Fibroblast of lung (primary cell): Measurements from ENCODE around the gene DNAJC17. TPM values are rescaled to one million over a fixed set of nuclear protein-coding genes. Genes with fewer than 3 reads are reported as not detected.

Experiments used
- DNase-seq, 2 donors: peaks; one replicate each; pipeline versions ENCODE4 v3.0.0 to v3.0.0-alpha.2; 2010; ENCODE audit warnings: low read depth in 2 of 2
- H2AFZ ChIP-seq: 2 replicates; pipeline ENCODE4 v1.5.1; 2012; ENCODE audit warnings: low read length, control low read depth, inconsistent platforms
- H3K27ac ChIP-seq: 2 replicates; pipeline ENCODE4 v1.5.1; 2011; ENCODE audit warnings: low read length, control low read depth; ENCODE audit not compliant: insufficient read depth
- H3K27me3 ChIP-seq: 2 replicates; pipeline ENCODE4 v1.5.1; 2011; ENCODE audit warnings: mild to moderate bottlenecking, low read length; ENCODE audit not compliant: control insufficient read depth, insufficient read depth
- H3K36me3 ChIP-seq: 2 replicates; pipeline ENCODE4 v1.5.1; 2011; ENCODE audit warnings: low read length; ENCODE audit not compliant: control insufficient read depth, insufficient read depth
- H3K4me1 ChIP-seq: 2 replicates; pipeline ENCODE4 v1.5.1; 2011; ENCODE audit warnings: low read length; ENCODE audit not compliant: control insufficient read depth, insufficient read depth; ENCODE audit errors: extremely low read depth
- H3K4me2 ChIP-seq: 2 replicates; pipeline ENCODE4 v1.5.1; 2011; ENCODE audit warnings: low read length, control low read depth; ENCODE audit not compliant: insufficient read depth; ENCODE audit errors: extremely low read depth
- H3K4me3 ChIP-seq, 4 experiments: fragments of 200-600 bp in 1 of 4; sonication (generic) in 1 of 4; replicated peaks in 1 of 4; 2 replicates each; pipeline ENCODE4 v1.5.1; 2011 to 2016; ENCODE audit warnings: low read length in 4 of 4, low read depth in 3 of 4, mild to moderate bottlenecking in 3 of 4, control low read depth in 2 of 4, inconsistent platforms in 1 of 4, mixed read lengths in 1 of 4; ENCODE audit not compliant: insufficient read depth in 1 of 4; ENCODE audit errors: control extremely low read depth in 1 of 4
- H3K79me2 ChIP-seq: 2 replicates; pipeline ENCODE4 v1.5.1; 2012; ENCODE audit warnings: mild to moderate bottlenecking, low read length, inconsistent platforms; ENCODE audit not compliant: control insufficient read depth, insufficient read depth
- H3K9ac ChIP-seq: 2 replicates; pipeline ENCODE4 v1.5.1; 2011; ENCODE audit warnings: mild to moderate bottlenecking, low read length, control low read depth; ENCODE audit not compliant: insufficient read depth
- H3K9me3 ChIP-seq: 2 replicates; pipeline ENCODE4 v1.5.1; 2012; ENCODE audit warnings: low read depth, low read length; ENCODE audit not compliant: control insufficient read depth, insufficient read depth
- H4K20me1 ChIP-seq: 2 replicates; pipeline ENCODE4 v1.5.1; 2011; ENCODE audit warnings: low read length; ENCODE audit not compliant: control insufficient read depth, insufficient read depth; ENCODE audit errors: extremely low read depth
- EZH2 ChIP-seq: IDR thresholded peaks from 2 replicates; pipeline ENCODE4 v1.5.1; 2012; ENCODE audit warnings: low read length, control low read depth, mild to moderate bottlenecking; ENCODE audit errors: missing control alignments
- polyA plus RNA-seq, 2 donors: library from polyadenylated mRNA; depleted of rRNA in 1 of 2; stranded (reverse) in 1 of 2; unstranded in 1 of 2; fragments of >200 nt; gene quantifications; 2 replicates each; pipeline ENCODE4 v1.2.1, GENCODE V29; 2011 to 2012; ENCODE audit warnings: missing spikeins in 1 of 2
- total RNA-seq: library from RNA; depleted of rRNA; stranded (reverse); fragments of >200 nt; gene quantifications from 2 replicates; pipeline ENCODE4 v1.2.1, GENCODE V29; 2014
- TF ChIP-seq, protein P1 (sequence below), 2 donors: IDR thresholded peaks in 1 of 2; conservative IDR thresholded peaks in 1 of 2; 1 replicate in 1 of 2; 2 replicates in 1 of 2; pipeline ENCODE4 v1.5.1; 2011 to 2012; ENCODE audit warnings: low read length in 2 of 2, control low read depth in 1 of 2, inconsistent platforms in 1 of 2, low read depth in 1 of 2, mild to moderate bottlenecking in 1 of 2

Gene DNAJC17
- total and polyA plus RNA-seq, 2 donors (not counting 1 experiment from before 2014, with no cell fraction given), result 17.7 to 41.8 TPM

DNA sequence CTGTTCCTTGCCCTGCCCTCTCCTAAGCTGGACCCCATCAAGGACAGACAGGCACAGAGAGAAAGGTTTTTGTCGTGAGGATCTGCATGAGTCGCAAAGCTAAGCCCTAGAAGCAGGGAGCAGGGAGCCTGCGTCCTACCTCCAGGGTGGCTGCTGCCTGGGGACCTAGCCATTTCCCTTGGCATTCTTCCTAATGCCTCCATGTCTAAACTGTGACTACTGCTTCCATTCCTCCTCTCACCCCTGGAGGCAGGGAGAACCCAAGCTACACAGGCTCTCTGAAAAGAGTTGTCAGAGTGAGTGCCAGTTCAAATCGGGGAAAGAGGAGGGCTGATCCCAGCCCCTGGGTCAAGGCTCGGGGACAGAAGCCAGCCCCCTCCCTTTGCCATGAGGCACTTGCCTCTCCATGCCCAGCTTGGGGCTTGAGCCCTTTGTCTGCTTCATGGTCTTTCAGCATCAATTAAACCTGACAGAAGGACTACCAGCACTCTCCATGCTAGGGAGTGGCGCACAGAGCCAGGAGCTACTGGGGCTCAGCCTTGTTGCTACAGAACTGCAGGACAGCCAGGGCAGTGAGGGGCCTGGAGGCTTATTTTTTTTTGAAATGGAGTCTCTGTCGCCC lies 41.0 kb downstream of the DNAJC17 start:
- H3K27ac ChIP-seq, result no peak overlapping the region
- H3K9me3 ChIP-seq, result no peaks in the 10 kb centered on the region
- H3K4me2 ChIP-seq, result no peak overlapping the region
- H3K27me3 ChIP-seq, result no peaks in the 10 kb centered on the region
- H3K36me3 ChIP-seq, result peaks cover 3% of the 10 kb centered on the region
- H3K4me3 ChIP-seq, result no peak overlapping the region
- H4K20me1 ChIP-seq, result no peaks in the 10 kb centered on the region
- no peak overlapping the region for H3K9ac ChIP-seq
- DNase-seq, result no peak
- no peaks in the 10 kb centered on the region for H3K79me2 ChIP-seq
- peaks cover 16% of the 10 kb centered on the region for H3K4me1 ChIP-seq
- TF ChIP-seq EZH2, result no peak
- TF ChIP-seq, protein P1, sequence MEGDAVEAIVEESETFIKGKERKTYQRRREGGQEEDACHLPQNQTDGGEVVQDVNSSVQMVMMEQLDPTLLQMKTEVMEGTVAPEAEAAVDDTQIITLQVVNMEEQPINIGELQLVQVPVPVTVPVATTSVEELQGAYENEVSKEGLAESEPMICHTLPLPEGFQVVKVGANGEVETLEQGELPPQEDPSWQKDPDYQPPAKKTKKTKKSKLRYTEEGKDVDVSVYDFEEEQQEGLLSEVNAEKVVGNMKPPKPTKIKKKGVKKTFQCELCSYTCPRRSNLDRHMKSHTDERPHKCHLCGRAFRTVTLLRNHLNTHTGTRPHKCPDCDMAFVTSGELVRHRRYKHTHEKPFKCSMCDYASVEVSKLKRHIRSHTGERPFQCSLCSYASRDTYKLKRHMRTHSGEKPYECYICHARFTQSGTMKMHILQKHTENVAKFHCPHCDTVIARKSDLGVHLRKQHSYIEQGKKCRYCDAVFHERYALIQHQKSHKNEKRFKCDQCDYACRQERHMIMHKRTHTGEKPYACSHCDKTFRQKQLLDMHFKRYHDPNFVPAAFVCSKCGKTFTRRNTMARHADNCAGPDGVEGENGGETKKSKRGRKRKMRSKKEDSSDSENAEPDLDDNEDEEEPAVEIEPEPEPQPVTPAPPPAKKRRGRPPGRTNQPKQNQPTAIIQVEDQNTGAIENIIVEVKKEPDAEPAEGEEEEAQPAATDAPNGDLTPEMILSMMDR (conservative IDR thresholded peaks at IDR 0.05 in 1 of 2, IDR thresholded peaks at IDR 0.05 in 1 of 2; ENCODE audit: low read depth in 1 of 2, low read length in 2 of 2), result no peak
- no peak overlapping the region for H2AFZ ChIP-seq

DNA sequence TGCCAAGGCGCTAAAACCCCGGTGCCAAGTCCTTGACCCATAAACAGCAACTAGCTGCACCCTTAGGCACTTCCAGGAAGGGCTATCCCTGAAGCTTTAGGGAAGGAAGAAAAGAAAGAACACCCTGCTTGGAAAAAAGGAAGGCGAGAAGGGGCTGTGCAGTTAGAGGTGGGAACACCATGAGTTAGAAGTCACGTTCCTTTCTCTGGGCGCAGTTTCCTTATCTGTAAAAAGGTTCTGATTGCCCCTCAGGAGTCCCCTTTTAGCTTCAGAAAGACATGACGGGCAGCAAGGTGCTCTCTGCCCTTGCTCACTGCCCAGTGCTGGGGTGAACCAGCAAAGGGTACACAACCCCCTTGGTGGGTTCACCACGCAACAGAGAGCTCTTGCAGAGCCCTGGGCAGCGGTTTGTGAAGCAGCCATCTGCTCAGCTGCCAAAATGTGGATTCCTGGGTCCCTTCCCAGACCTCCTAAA lies 42.6 kb downstream of the DNAJC17 start:
- H3K27me3 ChIP-seq, result no peaks in the 10 kb centered on the region
- no peaks in the 10 kb centered on the region for H3K9me3 ChIP-seq
- peak overlapping the region; percentile 3 to 59 (median 30) for H3K4me3 ChIP-seq
- no peak overlapping the region for H2AFZ ChIP-seq
- peak overlapping the region; percentile 91 for H3K4me2 ChIP-seq
- no peak overlapping the region for H3K27ac ChIP-seq
- no peaks in the 10 kb centered on the region for H3K79me2 ChIP-seq
- peaks cover 16% of the 10 kb centered on the region for H3K4me1 ChIP-seq
- no peak for DNase-seq
- no peaks in the 10 kb centered on the region for H4K20me1 ChIP-seq
- H3K36me3 ChIP-seq, result peaks cover 3% of the 10 kb centered on the region
- H3K9ac ChIP-seq, result no peak overlapping the region
- TF ChIP-seq, protein P1 (conservative IDR thresholded peaks at IDR 0.05 in 1 of 2, IDR thresholded peaks at IDR 0.05 in 1 of 2; ENCODE audit: low read depth in 1 of 2, low read length in 2 of 2), result no peak
- no peak for TF ChIP-seq EZH2

DNA sequence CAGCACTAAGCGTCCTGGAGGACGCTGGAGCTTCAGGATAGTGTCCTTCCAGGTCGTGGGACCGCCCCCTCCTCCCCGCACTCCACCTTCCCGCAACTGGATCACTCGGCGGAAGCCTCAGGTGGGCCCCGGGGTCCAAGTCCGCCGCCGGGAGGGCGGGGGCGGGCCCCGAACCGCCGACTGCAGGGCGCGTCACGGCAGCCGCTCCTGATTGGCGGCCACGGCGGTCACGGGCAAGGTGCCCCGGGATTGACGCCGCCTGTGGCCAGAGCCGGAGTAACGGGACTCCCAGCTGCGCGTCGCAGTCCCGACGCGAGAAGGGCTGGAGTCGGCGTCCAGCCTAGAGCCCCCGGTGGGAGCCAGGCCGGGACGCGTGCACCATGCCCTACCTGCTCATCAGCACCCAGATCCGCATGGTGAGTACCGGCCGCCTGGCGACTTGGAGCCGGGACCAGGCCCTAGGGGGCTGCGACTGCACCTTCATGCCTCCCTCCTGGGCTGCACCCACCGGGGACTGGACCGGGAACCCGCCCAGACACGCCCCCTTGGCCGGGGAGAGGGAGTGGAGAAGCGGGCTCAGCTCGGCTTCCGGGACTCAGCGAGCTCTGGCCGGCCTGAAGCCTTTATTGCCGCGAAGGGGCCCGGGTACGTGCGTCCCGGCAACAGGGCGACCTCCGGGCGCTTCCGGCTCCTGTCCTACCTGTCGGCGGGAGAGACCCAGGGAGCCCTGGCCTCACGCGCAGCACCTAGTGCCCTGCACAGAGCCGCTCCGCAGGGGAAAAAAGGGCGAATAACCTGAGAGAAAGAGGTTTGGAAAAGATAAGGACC lies 43.3 kb downstream of the DNAJC17 start, which contains the start of gene GCHFR:
Gene GCHFR, plus strand, starts transcription at position 268 of the 828 bp plus-strand sequence. Its CDS starts 113 bp downstream, at position 381.
- Histone ChIP-seq H3K36me3 (peaks cover 3% of the 10 kb centered on the region), H3K79me2 (no peaks in the 10 kb centered on the region), H3K27me3 (no peaks in the 10 kb centered on the region), H3K9ac (peak within 1 kb of the TSS; percentile 56), H3K4me2 (peak within 1 kb of the TSS; percentile 91), H4K20me1 (no peaks in the 10 kb centered on the region), H3K27ac (peak within 1 kb of the TSS; percentile 34), H3K9me3 (no peaks in the 10 kb centered on the region), H2AFZ (peak within 1 kb of the TSS; percentile 64), H3K4me3 (peak within 1 kb of the TSS; percentile 47 to 59 (median 53)), H3K4me1 (peaks cover 16% of the 10 kb centered on the region)
- DNase-seq, result peak; percentile 49 to 59
- no peak for TF ChIP-seq EZH2
- TF ChIP-seq, protein P1 (conservative IDR thresholded peaks at IDR 0.05 in 1 of 2, IDR thresholded peaks at IDR 0.05 in 1 of 2; ENCODE audit: low read depth in 1 of 2, low read length in 2 of 2), result peak; percentile 19
